SU-DHL-6 (cell line): Measurements from ENCODE around the gene VEGFA.

ENCODE experiments used
- EZH2phosphoT487 ChIP-seq: fragments of 200-600 bp; sonication (generic), shearing (Covaris generic); conservative IDR thresholded peaks from 2 replicates; pipeline ENCODE4 v1.6.1; 2018; ENCODE audit warnings: mild to moderate bottlenecking, antibody characterized with exemption, low read length, moderate library complexity, mixed read lengths
- TF ChIP-seq, protein P1 (sequence below): fragments of 200-600 bp; sonication (generic); IDR thresholded peaks from one replicate; pipeline ENCODE4 v1.5.1; 2017; ENCODE audit warnings: antibody characterized with exemption, mild to moderate bottlenecking, low read length, moderate library complexity; ENCODE audit not compliant: insufficient read depth, poor library complexity, severe bottlenecking

DNA sequence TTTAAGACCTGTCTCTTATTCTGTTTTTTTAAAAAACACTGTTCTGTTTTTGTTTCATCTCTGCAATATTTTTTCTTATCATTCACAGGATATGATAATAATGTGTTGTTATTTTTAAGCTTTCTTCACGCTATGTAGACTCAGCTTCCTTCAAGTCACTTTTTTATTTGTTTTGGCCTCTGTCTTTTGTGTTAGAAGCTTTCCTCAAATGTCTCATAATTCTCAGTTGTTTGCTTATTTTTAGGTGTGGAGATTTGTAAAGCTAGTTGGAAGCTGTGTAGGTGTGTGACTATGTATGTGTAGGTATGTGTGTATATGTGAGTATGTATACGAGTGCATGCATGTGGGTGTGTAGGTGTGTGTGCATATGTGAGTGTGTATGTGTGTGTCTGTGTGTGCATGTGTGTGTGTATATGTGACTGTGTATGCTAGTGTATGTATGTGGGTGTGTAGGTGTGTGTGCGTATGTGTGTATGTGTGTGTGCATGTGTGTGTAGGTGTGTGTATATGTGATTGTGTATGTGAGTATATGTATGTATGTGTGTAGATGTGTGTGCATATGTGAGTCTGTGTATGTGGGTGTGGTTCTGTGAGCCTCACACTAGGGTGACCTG is 16.3 kb upstream of the VEGFA start:
- TF ChIP-seq, protein P1, sequence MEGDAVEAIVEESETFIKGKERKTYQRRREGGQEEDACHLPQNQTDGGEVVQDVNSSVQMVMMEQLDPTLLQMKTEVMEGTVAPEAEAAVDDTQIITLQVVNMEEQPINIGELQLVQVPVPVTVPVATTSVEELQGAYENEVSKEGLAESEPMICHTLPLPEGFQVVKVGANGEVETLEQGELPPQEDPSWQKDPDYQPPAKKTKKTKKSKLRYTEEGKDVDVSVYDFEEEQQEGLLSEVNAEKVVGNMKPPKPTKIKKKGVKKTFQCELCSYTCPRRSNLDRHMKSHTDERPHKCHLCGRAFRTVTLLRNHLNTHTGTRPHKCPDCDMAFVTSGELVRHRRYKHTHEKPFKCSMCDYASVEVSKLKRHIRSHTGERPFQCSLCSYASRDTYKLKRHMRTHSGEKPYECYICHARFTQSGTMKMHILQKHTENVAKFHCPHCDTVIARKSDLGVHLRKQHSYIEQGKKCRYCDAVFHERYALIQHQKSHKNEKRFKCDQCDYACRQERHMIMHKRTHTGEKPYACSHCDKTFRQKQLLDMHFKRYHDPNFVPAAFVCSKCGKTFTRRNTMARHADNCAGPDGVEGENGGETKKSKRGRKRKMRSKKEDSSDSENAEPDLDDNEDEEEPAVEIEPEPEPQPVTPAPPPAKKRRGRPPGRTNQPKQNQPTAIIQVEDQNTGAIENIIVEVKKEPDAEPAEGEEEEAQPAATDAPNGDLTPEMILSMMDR: no peak
- TF ChIP-seq EZH2phosphoT487: no peak
